ENCODE results near the gene HLA-DQB2.
"Not testable (repeated sequence)": the region's sequence is repeated elsewhere in the genome, so short reads cannot be mapped to it uniquely, and the experiment has no call there.

HLA-DQB2 gene

DNA sequence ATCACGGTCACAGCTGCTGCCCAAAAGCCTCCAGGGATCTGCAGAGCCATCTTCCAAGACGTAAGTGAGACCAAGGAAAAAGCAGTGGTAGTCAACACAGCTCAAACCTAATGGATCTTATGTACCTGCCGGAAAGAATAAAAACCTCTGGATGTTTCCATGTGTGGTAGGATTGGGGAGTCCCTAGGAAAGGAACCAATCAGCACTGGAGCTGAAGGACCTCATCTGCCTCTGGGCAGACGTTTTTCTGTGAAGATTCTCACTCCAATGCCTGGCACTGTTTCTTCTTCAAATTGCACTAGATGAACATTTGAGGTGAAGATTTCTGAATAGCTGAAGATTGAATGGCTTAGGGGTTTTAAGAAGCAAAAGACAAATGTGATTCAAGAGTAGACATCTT, at the start of gene HLA-DQB2:
Gene HLA-DQB2 (minus strand): TSS at position 112 of the 400 bp plus-strand sequence. CDS start 62 bp downstream, at position 50.
- DNase-seq (ENCODE audit: low spot score) = no peak

DNA sequence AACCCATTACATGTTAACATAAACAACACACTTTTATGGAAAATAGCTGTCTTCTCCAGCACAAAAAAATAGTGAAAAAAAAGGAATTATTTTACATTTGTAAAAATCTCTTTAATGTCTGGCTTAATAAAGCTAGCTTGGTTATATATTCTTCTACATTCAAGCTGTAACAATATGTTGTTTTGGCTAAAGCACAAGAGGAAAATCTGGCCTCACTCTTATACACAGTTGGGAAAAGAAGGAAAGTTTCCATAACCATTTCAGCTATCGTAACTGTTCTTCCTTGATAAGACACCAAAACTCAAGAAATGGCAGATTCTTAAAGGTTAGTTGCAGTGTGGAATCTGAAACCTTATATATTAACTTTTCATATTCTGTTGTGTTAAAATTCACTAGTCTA, 45.8 kb upstream of the HLA-DQB2 start:
- no peak for DNase-seq (ENCODE audit: low spot score)

GRCh38 chr6:32807020-32807580, 43.8 kb upstream of the HLA-DQB2 start:
- no peak for DNase-seq (ENCODE audit: low spot score)

- DNase-seq (ENCODE audit: low spot score) = not testable (repeated sequence)
Measured at GRCh38 chr6:32805404-32805803, 42.1 kb upstream of the HLA-DQB2 start.

DNA sequence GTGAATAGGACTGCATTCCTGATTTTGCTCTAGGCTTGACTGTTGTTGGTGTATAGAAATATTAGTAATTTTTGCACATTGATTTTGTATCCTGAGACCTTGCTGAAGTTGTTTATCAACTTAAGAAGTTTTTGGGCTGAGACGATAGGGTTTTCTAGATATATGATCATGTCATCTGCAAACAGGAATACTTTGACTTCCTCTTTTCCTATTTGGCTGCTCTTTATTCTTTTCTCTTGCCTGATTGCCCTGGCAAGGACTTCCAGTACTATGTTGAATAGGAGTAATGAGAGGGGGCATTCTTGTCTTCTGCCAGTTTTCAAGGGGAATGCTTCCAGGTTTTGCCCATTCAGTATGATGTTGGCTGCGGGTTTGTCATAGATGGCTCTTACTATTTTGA, 40.1 kb upstream of the HLA-DQB2 start:
- DNase-seq (ENCODE audit: low spot score) = no peak

DNA sequence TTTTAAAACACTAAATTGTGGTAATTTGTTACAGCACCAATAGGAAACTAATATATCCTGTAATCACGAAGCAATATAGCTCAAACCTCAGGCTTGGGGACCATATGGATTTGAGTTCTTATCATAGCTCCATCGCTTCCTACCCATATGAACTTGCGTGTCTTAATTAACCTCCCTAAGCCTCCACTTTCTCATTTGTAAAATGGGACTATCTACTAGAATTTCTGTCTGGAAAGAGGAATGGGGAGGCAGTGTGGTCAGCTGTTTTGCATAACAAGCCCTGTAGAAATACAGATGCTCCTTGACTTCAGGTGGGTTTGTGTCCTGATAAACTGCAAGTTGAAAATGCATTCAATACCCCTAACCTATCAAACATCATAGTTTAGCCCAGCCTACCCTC, 36.4 kb upstream of the HLA-DQB2 start:
- no peak for DNase-seq (ENCODE audit: low spot score)

GRCh38 chr6:32799168-32799567, 35.8 kb upstream of the HLA-DQB2 start:
- DNase-seq (ENCODE audit: low spot score) = no peak

GRCh38 chr6:32796848-32797776, 33.8 kb upstream of the HLA-DQB2 start:
- DNase-seq (ENCODE audit: low spot score) = peak; percentile 72

- DNase-seq (ENCODE audit: low spot score) = no peak
Measured at GRCh38 chr6:32794510-32794909, 31.2 kb upstream of the HLA-DQB2 start.

DNA sequence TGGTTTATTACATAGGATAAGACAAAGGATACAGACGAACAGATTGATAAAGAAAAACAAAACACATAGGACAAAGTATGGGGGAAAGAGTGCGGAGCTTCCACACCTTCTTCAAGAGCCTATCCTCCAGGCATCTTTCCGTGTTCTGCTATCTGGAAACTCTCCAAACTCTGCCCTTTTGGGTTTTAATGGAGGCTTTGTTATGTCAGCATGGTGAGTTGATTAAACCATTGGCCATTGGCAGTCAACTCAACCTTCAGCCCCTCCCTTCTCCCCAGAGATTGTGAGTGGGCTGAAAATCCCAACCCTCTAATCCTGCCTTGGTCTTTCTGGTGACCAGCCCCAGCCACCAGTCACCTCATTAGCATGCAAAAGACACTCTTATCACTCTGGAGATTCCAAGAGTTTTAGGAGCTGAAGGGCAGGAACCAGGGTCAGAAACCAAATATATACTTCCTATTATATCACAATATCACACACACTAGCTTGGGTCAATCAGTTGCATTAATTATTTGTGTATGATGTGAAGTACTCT, 29.6 kb upstream of the HLA-DQB2 start:
- no peak for DNase-seq (ENCODE audit: low spot score)

DNA sequence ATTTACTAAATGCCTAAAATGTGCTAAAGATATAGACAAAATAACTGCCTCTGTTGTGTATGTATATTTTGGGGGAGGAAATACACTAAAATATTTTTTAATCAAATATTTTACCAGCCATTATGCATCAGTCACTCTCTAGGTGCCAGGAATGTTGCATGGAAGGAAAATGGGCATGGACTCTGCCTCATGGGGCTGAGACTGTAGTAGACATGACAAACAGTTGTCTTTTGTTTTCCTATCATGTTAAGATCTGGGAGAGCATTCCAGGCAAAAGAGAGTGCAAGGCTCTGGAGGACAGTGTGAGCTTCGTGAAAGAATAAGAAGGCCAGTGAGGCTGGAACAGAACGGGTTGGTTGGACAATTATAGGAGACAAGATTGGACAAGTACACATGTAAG, 27.0 kb upstream of the HLA-DQB2 start:
- DNase-seq (ENCODE audit: low spot score) = no peak

- DNase-seq (ENCODE audit: low spot score) = peak; percentile 17
Measured at GRCh38 chr6:32785781-32786533, 22.6 kb upstream of the HLA-DQB2 start.

DNA sequence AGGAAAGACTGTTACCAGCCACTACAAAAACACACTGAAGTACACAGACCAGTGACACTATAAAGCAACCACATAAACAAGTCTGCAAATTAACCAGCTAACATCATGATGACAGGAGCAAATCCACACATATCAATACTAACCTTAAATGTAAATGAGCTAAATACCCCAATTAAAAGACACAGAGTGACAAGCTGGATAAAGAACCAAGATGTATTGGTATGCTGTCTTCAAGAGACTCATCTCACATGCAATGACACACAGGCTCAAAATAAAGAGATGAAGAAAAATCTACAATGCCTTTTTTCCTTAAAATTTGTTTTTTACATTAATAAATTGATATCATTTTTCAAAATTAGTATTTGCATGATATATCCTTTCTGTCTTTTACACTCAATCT, 19.6 kb upstream of the HLA-DQB2 start:
- not testable (repeated sequence) for DNase-seq (ENCODE audit: low spot score)

DNA sequence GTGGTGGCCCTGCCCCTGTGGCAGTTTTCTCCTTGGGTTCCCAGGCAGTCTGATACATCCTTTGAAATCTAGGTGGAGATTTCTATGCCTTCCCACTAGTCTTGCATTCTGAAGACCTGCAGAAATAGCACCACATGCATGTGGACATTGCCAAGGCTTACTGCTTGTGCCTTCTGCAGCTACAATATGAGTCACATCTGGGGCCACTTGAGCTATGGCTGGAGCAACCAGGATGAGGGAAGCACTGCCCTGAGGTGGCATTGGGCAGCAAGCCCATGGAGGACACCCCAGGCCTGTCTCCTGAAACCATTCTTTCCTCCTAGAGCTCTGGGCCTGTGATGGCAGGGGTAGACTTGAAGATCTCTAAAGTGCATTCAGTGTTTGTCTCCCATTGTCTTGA, 15.7 kb upstream of the HLA-DQB2 start:
- DNase-seq (ENCODE audit: low spot score) = no peak

GRCh38 chr6:32775071-32775470, 11.7 kb upstream of the HLA-DQB2 start:
- no peak for DNase-seq (ENCODE audit: low spot score)

- no peak for DNase-seq (ENCODE audit: low spot score)
Measured at GRCh38 chr6:32774426-32774825, 11.1 kb upstream of the HLA-DQB2 start.

GRCh38 chr6:32772656-32773055, 9.3 kb upstream of the HLA-DQB2 start:
- no peak for DNase-seq (ENCODE audit: low spot score)

DNA sequence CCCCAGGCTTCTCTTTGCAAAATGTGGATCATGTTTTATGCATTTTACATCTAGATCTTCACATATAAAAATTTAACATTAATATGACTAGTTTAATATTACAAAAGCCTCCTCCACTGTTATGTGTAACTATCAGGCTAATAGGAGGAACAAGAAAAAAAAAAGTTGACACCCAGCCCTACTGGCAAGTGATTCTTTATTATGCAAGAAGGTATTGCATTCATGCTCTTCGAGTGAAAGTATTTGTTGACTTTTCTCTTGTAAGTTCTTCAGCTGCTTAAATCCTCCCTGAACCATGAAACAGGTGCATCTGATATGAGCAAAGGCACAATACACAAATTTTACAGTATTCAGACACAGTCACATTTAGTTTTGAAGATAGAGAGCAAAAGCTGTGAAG, 716 bp upstream of the HLA-DQB2 start:
- no peak for DNase-seq (ENCODE audit: low spot score)

DNA sequence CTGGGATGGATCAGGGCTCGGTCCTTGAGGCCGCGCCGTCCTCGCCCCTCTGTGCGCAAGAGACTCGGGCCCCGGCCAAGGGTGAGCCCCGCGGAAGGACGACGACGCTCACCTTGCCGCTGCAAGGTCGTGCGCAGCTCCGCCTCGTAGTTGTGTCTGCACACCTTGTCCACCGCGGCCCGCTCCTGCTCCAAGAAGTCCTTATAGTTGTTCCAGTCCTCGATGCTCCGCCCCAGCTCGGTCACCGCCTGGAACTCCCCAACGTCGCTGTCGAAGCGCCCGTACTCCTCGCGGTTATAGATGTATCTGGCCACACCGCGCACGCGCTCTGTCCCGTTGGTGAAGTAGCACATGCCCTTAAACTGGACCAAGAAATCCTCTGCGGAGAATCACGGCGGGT, 1.8 kb downstream of the HLA-DQB2 start:
- no peak for DNase-seq (ENCODE audit: low spot score)

DNA sequence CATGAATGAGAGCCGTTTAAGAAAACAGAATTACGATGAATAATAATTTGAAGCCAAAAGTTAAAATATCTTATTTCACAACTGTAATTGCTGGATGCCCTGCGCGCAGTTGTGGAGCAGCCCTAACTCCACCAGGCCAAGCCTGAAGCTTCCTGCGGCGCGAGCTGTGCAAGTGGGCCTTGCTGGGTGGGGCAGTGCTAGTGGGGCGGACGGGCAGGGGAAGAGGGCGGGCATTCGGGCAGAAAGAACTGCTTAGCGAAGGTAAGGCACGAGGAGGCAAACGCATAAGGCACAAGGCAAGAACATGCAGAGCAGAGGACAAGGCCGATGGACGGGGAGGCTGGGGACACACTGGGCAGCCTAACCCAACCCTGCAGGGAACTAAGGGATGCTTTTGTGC, 2.3 kb downstream of the HLA-DQB2 start:
- DNase-seq (ENCODE audit: low spot score) = no peak

DNA sequence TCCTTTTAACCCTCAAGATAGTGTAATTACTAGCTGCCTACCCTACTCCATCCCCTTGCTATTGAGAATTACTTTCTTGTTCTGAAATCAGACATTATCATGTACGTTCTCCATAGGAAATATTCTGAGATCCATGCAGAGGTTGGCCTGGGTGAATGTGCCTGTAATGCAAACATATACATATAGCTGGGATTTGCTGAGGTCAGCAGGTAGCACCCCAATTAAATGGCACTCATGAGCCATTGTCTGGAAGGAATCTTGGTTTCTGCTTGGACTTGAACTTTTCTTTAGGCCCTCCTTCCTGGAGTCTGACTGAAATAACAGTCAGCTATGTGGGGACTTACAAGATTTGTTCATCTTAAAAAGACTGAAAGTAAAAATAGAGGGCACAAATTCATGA, 3.7 kb downstream of the HLA-DQB2 start:
- no peak for DNase-seq (ENCODE audit: low spot score)

GRCh38 chr6:32752580-32752979, 10.8 kb downstream of the HLA-DQB2 start:
- no peak for DNase-seq (ENCODE audit: low spot score)

DNA sequence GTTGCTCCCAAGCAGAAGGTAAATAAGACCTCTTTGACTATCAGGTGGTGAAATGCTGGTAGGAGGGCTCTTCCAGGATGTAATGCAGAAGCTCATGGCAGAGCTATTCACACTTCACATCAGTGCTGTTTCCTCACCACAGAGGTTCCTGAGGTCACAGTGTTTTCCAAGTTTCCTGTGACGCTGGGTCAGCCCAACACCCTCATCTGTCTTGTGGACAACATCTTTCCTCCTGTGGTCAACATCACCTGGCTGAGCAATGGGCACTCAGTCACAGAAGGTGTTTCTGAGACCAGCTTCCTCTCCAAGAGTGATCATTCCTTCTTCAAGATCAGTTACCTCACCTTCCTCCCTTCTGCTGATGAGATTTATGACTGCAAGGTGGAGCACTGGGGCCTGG, 17.7 kb downstream of the HLA-DQB2 start:
- not testable (repeated sequence) for DNase-seq (ENCODE audit: low spot score)

All from hematopoietic multipotent progenitor cell treated with erythropoietin and hydrocortisone succinate and interleukin-3 and kit ligand, for 17 days (in vitro differentiated cells).